K562 (cell line): ENCODE measurements around the gene VEGFB. TPM values are rescaled to one million over a fixed set of nuclear protein-coding genes. Genes with fewer than 3 reads are reported as not detected.

Source experiments
- AFF1 ChIP-seq, 2 experiments: fragments of 450-650 bp; IDR thresholded peaks; 2 replicates each; pipeline ENCODE4 v1.6.1; 2018; ENCODE audit warnings: mild to moderate bottlenecking in 2 of 2, low read depth in 1 of 2; ENCODE audit not compliant: partially characterized antibody in 2 of 2
- ETV5 ChIP-seq: sonication (generic); formaldehyde crosslinking; IDR thresholded peaks from 2 replicates; pipeline ENCODE4 v1.4.0; 2020; ENCODE audit warnings: low read depth, mild to moderate bottlenecking, missing genetic modification reagents
- GABPB2 ChIP-seq: fragments of 250-450 bp; sonication (Bioruptor Pico); conservative IDR thresholded peaks from 2 replicates; pipeline ENCODE4 v1.5.1; 2021; ENCODE audit warnings: mild to moderate bottlenecking
- HNRNPUL1 ChIP-seq: fragments of 200-400 bp; formaldehyde crosslinking; IDR thresholded peaks from 2 replicates; pipeline ENCODE4 v1.6.1; 2017; ENCODE audit warnings: low read length
- SP2 ChIP-seq: IDR thresholded peaks from 2 replicates; pipeline ENCODE4 v1.6.1; 2011; ENCODE audit warnings: mild to moderate bottlenecking, low read depth, low read length, moderate library complexity; ENCODE audit not compliant: poor library complexity, severe bottlenecking; ENCODE audit errors: extremely low read depth
- YBX1 ChIP-seq: fragments of 450-650 bp; IDR thresholded peaks from 2 replicates; pipeline ENCODE4 v1.7.1; 2016; ENCODE audit warnings: mild to moderate bottlenecking
- ZNF592 ChIP-seq: fragments of 450-650 bp; IDR thresholded peaks from 2 replicates; pipeline ENCODE4 v1.6.1; 2017; ENCODE audit warnings: antibody characterized with exemption, mild to moderate bottlenecking
- ZNF668 ChIP-seq: fragments of 250-450 bp; sonication (Bioruptor Pico); IDR thresholded peaks from 2 replicates; pipeline ENCODE4 v1.8.0; 2022; ENCODE audit warnings: mild to moderate bottlenecking, inconsistent platforms
- ZNF699 ChIP-seq: fragments of 250-450 bp; sonication (Bioruptor Pico); IDR thresholded peaks from 2 replicates; pipeline ENCODE4 v1.8.0; 2021; ENCODE audit warnings: mild to moderate bottlenecking, moderate library complexity; ENCODE audit not compliant: insufficient replicate concordance
- ZNF75A ChIP-seq: fragments of 450-650 bp; formaldehyde crosslinking; IDR thresholded peaks from 2 replicates; pipeline ENCODE4 v1.4.0; 2020; ENCODE audit warnings: mild to moderate bottlenecking
- polyA plus RNA-seq, 8 experiments: library from polyadenylated mRNA; depleted of rRNA in 4 of 8; stranded (reverse) in 5 of 8; unstranded in 3 of 8; fragments of >200 nt; fragmentation: Nextera tagmentation in 2 of 8; fragmentation: Illumina TruSeq in 1 of 8; extraction: Ambion mirVana in 2 of 8; extraction: Trizol in 1 of 8; gene quantifications; 2 replicates each; pipeline versions ENCODE4 v1.2.1 to v1.2.3, GENCODE V29; 2011 to 2014; ENCODE audit warnings: inconsistent platforms in 1 of 8, missing spikeins in 1 of 8
- total RNA-seq, 7 experiments: library from RNA; depleted of rRNA in 6 of 7; stranded (reverse); fragments of >200 nt in 6 of 7; fragmentation: Illumina TruSeq in 2 of 7; extraction: Trizol in 2 of 7; gene quantifications; 2 replicates each; pipeline versions ENCODE4 v1.2.1 to v1.2.3, GENCODE V29; 2011 to 2021; ENCODE audit warnings: low replicate concordance in 1 of 7
- TF ChIP-seq, protein P1 (sequence below): fragments of 250-450 bp; sonication (Bioruptor Pico); IDR thresholded peaks from 2 replicates; pipeline ENCODE4 v1.5.0; 2020; ENCODE audit warnings: mild to moderate bottlenecking, borderline replicate concordance
- TF ChIP-seq, protein P2 (sequence below): IDR thresholded peaks from 2 replicates; pipeline ENCODE4 v1.6.1; 2014; ENCODE audit warnings: antibody characterized with exemption

The VEGFB gene
- total and polyA plus RNA-seq, 9 of the 15 experiments (the other 6 are each of a cell fraction or from before 2014, with no cell fraction given), result 11.0 to 83.4 (median 25.7) TPM

DNA sequence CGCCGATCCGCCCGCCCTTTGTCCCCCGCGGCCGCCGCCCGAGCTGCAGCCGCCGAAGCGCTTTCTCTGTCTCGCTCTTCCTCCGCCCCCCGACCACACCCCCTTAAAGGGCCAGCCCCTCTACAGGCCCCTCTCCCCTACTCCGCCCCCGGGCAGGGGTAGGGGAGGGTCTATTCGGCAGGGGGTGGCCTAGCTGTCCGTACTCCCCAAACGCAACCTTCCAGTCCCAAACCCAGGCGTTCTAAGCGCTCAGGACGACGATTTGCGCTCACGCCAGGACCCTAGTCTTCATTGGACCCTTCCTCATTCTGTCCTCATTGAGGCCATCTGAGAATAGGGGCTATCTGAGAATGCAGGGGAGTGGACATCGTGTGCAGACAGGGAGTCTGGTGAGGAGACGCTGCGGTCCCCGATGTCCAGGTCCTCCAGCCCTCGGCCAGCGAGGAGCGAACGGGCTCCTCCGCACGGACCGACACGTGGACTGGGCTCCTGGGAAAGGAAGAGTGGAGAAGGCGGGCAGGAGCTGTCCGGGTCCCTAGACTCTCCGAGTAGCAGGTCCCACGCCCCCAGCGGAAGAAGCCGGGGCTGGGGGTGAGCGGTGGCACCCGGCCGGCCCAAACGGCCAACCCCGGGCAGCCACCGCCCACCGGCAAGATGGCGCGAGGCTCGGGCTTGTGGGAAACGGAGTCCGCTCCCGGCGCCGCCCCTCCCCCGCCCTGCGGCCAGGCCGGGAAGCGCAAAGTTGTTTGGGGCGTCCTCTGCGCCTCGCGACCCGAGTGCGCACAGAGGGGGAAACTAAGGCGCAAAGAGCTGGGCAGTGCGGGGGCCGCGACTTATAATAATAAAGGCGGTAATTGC, 12.7 kb downstream of the VEGFB start, which contains the start of gene PPP1R14B (continued):
- TF ChIP-seq ZNF699 (CRISPR knock-in tag), result no peak
- TF ChIP-seq, protein P1, sequence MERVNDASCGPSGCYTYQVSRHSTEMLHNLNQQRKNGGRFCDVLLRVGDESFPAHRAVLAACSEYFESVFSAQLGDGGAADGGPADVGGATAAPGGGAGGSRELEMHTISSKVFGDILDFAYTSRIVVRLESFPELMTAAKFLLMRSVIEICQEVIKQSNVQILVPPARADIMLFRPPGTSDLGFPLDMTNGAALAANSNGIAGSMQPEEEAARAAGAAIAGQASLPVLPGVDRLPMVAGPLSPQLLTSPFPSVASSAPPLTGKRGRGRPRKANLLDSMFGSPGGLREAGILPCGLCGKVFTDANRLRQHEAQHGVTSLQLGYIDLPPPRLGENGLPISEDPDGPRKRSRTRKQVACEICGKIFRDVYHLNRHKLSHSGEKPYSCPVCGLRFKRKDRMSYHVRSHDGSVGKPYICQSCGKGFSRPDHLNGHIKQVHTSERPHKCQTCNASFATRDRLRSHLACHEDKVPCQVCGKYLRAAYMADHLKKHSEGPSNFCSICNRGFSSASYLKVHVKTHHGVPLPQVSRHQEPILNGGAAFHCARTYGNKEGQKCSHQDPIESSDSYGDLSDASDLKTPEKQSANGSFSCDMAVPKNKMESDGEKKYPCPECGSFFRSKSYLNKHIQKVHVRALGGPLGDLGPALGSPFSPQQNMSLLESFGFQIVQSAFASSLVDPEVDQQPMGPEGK (CRISPR knock-in tag), result no peak
- no peak for TF ChIP-seq ZNF75A
- no peak for TF ChIP-seq HNRNPUL1
- TF ChIP-seq, protein P2, sequence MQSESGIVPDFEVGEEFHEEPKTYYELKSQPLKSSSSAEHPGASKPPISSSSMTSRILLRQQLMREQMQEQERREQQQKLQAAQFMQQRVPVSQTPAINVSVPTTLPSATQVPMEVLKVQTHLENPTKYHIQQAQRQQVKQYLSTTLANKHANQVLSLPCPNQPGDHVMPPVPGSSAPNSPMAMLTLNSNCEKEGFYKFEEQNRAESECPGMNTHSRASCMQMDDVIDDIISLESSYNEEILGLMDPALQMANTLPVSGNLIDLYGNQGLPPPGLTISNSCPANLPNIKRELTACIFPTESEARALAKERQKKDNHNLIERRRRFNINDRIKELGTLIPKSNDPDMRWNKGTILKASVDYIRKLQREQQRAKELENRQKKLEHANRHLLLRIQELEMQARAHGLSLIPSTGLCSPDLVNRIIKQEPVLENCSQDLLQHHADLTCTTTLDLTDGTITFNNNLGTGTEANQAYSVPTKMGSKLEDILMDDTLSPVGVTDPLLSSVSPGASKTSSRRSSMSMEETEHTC, result no peak
- TF ChIP-seq ETV5 (CRISPR knock-in tag), result peak; percentile 59; the same call in 1 of the 2 replicates
- TF ChIP-seq SP2, result peak; percentile 65
- peak in 1 of 2 experiments; percentile 53 for TF ChIP-seq AFF1 (IDR thresholded peaks at IDR 0.05; ENCODE audit: low read depth in 1 of 2, partially characterized antibody in 2 of 2)
- 0 out of 2 replicates have a peak, but pooled peaks have one; percentile 74 for TF ChIP-seq ZNF592
- TF ChIP-seq ZNF668, result no peak
- no peak for TF ChIP-seq GABPB2 (CRISPR knock-in tag)
- TF ChIP-seq YBX1, result no peak
